Measurements from ENCODE around the gene EML2. TPM values are rescaled to one million over a fixed set of nuclear protein-coding genes. Genes with fewer than 3 reads are reported as not detected.

The EML2 gene
- total RNA-seq, 2 experiments from 2014 or later: 93.1 to 94.2 TPM

- Mint-ChIP-seq H3K4me3 (no peak overlapping the region), H3K27me3 (no peaks in the 10 kb centered on the region), H3K4me1 (peaks cover 28% of the 10 kb centered on the region), H3K9me3 (no peaks in the 10 kb centered on the region), H3K36me3 (peaks cover 1% of the 10 kb centered on the region), H3K27ac (no peak overlapping the region)
- ATAC-seq (ENCODE audit: low read depth): no peak
- DNase-seq: no peak
- POLR2A ChIA-PET: interaction anchor here (0.5 kb wide), 1 partner anchor 102 kb away, joined by 5 read pairs; no protein-coding TSS in a partner anchor
These were observed 78.5 kb downstream of the EML2 start for GRCh38 chr19:45560686-45561085.

- POLR2A ChIA-PET: interaction anchor here (1.1 kb wide), 1 partner anchor 77 kb away, joined by 3 read pairs; no protein-coding TSS in a partner anchor
- no peak overlapping the region for H3K4me3 Mint-ChIP-seq
These were observed 79.2 kb downstream of the EML2 start for GRCh38 chr19:45560038-45560437.

More at GRCh38 chr19:45560038-45560437, 79.2 kb downstream of the EML2 start:
- Mint-ChIP-seq H3K27ac (peak overlapping the region; percentile 6), H3K9me3 (no peaks in the 10 kb centered on the region), H3K27me3 (no peaks in the 10 kb centered on the region), H3K36me3 (peaks cover 1% of the 10 kb centered on the region), H3K4me1 (peaks cover 28% of the 10 kb centered on the region)
- no peak for ATAC-seq (ENCODE audit: low read depth)
- DNase-seq: no peak

Small RNAs within 50 kb of the gene (microRNA-seq; reads per million reads assigned to microRNA genes)
- gene MIR330 (385 reads per million, percentile 72 among the genes with 10 or more reads in this experiment), gene MIR642A (not detected), gene MIR642B (not detected)

Other genes starting within 250 kb of the EML2 start
- gene PPP1R13L, start 234.3 kb downstream of the EML2 start, total RNA-seq: 10 to 100 TPM; 20.2 to 25.7 TPM
- 1 to 10 TPM; 6.0 to 6.3 TPM for gene POLR1G, start 232.8 kb downstream of the EML2 start, total RNA-seq
- 10 to 100 TPM; 63.1 to 63.3 TPM for gene ERCC1, start 215.5 kb downstream of the EML2 start, total RNA-seq
- gene FOSB, start 171.4 kb downstream of the EML2 start, total RNA-seq: 10 to 100 TPM; 68.7 to 69.4 TPM
- gene RTN2, start 142.3 kb downstream of the EML2 start, total RNA-seq: 1 to 10 TPM; 3.0 to 3.3 TPM
- gene PPM1N, start 141.0 kb downstream of the EML2 start, total RNA-seq: 1 to 10 TPM; 5.8 to 6.1 TPM
- 100 to 1,000 TPM; 166 to 180 TPM for gene VASP, start 131.9 kb downstream of the EML2 start, total RNA-seq
- 10 to 100 TPM; 10.6 to 11.8 TPM for gene OPA3, start 54.6 kb downstream of the EML2 start, total RNA-seq
- gene GPR4, start 37.2 kb downstream of the EML2 start, total RNA-seq: not detected
- gene GIPR, start 28.8 kb upstream of the EML2 start, total RNA-seq: 10 to 100 TPM; 18.4 to 19.3 TPM
- 100 to 1,000 TPM; 520 to 523 TPM for gene SNRPD2, start 52.6 kb upstream of the EML2 start, total RNA-seq
- 1 to 10 TPM; 9.3 to 9.7 TPM for gene QPCTL, start 53.3 kb upstream of the EML2 start, total RNA-seq
- gene FBXO46, start 91.5 kb upstream of the EML2 start, total RNA-seq: 10 to 100 TPM; 29.9 to 35.5 TPM
- not detected for gene MEIOSIN, start 94.0 kb upstream of the EML2 start, total RNA-seq
- 1 to 10 TPM; 1.8 to 2.5 TPM for gene SIX5, start 129.9 kb upstream of the EML2 start, total RNA-seq
- gene DMPK, start 143.1 kb upstream of the EML2 start, total RNA-seq: 10 to 100 TPM; 26.4 to 32.2 TPM
- gene DMWD, start 153.4 kb upstream of the EML2 start, total RNA-seq: 10 to 100 TPM; 47.0 to 50.6 TPM
- under 1 TPM; 0.30 to 0.40 TPM for gene RSPH6A, start 175.9 kb upstream of the EML2 start, total RNA-seq
- gene SYMPK, start 223.8 kb upstream of the EML2 start, total RNA-seq: 100 to 1,000 TPM; 100 to 113 TPM
- gene FOXA3, start 224.9 kb upstream of the EML2 start, total RNA-seq: not detected
- 10 to 100 TPM; 20.9 to 23.9 TPM for gene IRF2BP1, start 246.7 kb upstream of the EML2 start, total RNA-seq